MV-4-11 (cell line): ENCODE measurements around the gene KANK4.
"Not testable (repeated sequence)": the region's sequence is repeated elsewhere in the genome, so short reads cannot be mapped to it uniquely, and the experiment has no call there.

Experiments used
- DNase-seq: peaks from one replicate; lab custom pipeline; 2025; lab: John Stamatoyannopoulos, UW

KANK4 gene

GRCh38 chr1:62271948-62272728 lies 47.1 kb downstream of the KANK4 start:
- DNase-seq = peak; percentile 86

DNA sequence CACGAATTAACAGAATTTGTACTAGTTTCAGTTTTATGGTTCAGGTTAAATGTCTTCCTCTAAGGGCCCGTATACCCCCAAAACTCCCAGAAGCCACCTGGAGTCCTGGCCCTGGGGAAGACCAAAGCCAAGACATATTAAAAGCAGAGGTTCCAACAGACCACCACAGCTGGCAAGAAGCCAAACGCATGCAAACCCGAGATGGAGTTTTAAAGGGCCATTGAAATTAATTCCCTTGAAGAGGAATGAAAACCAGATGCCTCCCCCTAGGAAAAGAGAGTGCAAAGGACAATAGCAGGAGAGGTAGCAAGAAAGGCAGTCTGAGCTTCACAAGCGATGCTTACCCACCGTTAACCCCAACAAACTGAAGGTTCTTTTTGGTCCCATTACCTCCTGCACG lies 48.1 kb downstream of the KANK4 start:
- no peak for DNase-seq

DNA sequence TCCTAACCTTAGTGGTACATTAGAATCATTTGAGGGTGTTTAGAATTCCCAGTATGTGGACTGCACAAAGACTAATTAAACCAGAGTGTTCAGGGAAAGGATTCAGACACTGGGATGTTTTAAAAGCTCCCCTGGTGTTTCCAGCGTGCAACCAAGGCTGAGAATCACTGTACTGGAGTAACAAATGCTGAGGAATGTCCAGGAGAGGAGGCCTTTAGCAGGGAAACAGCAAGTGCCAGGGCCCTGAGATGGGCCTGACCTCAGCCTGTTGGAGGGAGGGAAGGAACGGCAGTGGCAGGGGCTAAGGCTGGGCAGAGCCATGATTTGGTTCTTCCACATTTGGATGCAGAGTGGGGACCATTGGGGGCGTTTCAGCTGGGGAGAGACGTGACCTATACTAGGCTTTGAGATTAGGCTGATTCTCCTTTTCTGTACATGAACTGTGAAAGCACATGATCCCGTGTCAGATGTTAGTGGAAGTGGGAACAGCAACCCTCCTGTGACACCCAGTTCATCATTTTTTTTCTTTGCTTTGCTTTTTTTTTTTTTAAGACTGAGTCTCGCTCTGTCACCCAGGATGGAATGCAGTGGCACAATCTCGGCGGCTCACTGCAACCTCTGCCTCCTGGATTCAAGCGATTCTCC lies 49.3 kb downstream of the KANK4 start:
- DNase-seq = no peak

- no peak for DNase-seq
These were observed 49.8 kb downstream of the KANK4 start for GRCh38 chr1:62269439-62269838.

DNA sequence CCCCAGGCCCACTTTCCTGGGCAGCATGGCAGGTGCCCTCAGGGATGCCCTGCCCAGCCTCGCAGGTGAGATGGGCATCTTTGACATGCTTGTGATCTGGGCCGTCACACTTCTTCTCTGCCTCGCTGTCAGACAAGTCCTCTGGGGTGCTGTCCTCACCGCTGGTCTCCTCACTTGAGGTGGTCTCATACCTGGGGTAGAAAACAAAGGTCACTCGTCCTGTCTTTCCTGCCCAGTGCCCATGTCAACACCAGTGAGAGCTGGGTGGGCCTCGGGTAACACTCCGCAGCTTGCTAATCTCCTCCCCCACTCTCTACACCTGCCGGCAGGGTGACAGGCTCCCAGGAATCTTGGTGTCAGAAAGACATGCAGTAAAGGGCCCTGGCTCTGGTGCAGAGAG lies 50.9 kb downstream of the KANK4 start:
- no peak for DNase-seq

- DNase-seq = peak; percentile 84
These were observed 53.0 kb downstream of the KANK4 start for GRCh38 chr1:62265956-62266935.

DNA sequence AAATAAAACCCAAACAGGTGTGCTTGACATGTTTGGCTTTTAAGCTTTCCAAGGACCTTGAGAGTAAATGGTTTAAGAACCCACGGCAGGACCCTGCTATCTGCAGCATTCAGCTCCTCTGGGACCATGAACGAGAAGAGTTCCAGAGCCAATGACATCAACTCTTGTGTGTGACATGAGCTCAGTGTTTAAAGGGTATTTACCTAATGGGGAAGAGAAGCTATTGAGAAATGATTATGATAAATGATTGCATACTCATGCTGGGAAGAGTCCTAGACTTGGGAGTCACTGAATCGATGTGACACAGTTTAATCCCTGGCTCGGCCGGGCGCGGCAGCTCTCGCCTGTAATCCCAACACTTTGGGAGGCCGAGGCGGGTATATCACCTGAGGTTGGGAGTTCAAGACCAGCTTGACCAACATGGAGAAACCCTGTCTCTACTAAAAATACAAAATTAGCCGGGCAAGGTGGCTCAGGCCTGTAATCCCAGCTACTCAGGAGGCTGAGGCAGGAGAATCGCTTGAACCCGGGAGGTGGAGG lies 55.4 kb downstream of the KANK4 start:
- no peak for DNase-seq

GRCh38 chr1:62263006-62263813 lies 56.0 kb downstream of the KANK4 start:
- no peak for DNase-seq

DNA sequence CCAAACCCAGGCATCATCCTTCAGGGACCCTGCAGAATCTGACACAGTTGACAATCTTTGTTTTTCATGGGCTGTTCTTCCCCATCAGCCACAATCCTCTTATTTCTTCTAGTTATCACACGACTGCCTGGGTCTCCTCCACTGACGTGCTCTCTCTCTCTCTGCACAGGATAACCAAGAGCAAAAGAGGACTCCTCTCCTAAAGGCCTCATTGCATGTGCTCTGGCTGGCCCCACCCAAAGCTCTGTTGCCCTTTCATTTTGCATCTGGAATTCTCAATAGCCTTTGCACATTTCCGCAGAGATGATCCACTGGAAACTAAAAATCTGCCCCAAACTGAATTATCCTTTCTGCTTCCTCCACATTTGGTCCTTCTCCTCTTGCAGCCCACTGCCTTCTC lies 58.5 kb downstream of the KANK4 start:
- DNase-seq = no peak

DNA sequence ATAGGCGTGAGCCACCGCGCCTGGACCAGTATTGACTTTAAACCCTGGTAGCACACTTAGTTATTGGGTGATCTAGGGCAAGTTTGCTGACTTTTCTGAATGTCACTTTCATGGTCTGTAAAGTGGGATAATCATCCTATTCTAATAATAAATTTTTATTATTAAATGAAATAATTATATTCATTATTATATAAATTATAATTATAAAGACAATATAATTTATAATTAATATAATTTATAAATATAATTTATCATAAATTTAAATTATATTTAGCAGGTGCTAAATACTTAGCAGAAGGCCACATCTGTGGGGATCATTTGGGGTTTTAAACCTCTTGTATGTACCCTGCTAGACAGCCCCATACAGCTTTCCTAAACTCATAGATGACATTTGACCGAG lies 59.7 kb downstream of the KANK4 start:
- no peak for DNase-seq

GRCh38 chr1:62250126-62250726 lies 69.0 kb downstream of the KANK4 start:
- DNase-seq = no peak

GRCh38 chr1:62247391-62248168 lies 71.7 kb downstream of the KANK4 start:
- DNase-seq = no peak

- no peak for DNase-seq
These were observed 74.0 kb downstream of the KANK4 start for GRCh38 chr1:62245201-62245600.

DNA sequence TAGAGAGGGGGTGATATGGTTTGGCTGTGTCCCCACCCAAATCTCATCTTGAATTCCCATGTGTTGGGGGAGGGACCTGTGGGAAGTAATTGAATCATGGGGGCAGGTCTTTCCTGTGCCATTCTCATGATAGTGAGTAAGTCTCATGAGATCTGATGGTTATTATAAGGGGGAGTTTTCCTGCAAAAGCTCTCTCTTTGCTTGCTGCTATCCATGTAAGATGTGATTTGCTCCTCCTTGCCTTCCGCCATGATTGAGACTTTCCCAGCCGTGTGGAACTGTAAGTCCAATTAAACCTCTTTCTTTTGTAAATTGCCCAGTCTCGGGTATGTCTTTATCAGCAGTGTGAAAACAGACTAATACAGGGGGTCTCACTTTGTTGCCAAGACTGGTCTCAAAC lies 74.9 kb downstream of the KANK4 start:
- DNase-seq = not testable (repeated sequence)

DNA sequence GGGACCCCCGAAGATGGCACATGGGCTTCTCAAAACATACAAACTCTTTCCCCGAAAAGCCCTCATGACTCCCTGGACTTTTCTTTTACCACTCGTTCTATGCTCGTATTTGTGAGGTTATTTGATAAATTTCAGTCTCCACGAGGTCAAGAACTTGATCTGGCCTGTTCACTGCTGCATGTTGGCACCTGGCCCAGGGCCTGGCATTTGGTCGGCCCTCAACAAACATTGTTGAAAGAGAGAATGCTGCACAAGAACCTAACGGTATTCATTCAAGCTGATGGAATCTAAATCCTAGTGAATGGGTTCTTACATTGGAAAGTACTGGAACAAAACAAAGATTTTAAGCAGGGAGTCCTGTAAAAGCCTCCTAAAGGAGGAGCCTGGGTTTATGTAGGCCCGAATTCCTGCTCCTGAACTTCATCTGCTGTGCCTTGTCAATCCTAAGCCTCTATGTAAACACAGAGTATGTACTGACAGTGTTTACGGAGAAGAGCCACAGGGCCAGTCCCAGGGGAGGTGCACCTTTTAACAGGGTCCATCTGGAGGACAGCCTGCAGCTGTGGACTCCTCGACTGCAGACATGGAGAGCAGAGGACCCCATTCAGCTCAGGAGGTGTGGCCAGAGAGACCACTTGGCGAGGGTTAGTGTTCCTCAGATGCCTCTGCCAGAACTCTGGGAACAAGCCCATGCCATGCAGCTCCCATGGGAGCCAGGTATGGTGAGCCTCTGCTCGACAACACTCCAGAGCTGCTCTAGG lies 77.7 kb downstream of the KANK4 start:
- no peak for DNase-seq

- DNase-seq = no peak
These were observed 78.4 kb downstream of the KANK4 start for GRCh38 chr1:62240651-62241370.

GRCh38 chr1:62239652-62240403 lies 79.4 kb downstream of the KANK4 start:
- DNase-seq = not testable (repeated sequence)

- DNase-seq = no peak
These were observed 80.7 kb downstream of the KANK4 start for GRCh38 chr1:62238507-62238906.
